Measurements from ENCODE around the gene GCC2. TPM values are rescaled to one million over a fixed set of nuclear protein-coding genes. Genes with fewer than 3 reads are reported as not detected.
A peak's percentile ranks its signal among the peaks of the same experiment; 100 is the strongest.

Gene GCC2
- total RNA-seq, 1 donor from 2014 or later, result 34.3 TPM

- H3K27ac Mint-ChIP-seq (ENCODE audit: unreplicated experiment), result no peak overlapping the region
- peaks cover 6% of the 10 kb centered on the region for H3K36me3 Mint-ChIP-seq (ENCODE audit: unreplicated experiment)
- no peak overlapping the region for H3K4me3 Mint-ChIP-seq (ENCODE audit: unreplicated experiment)
- H3K27me3 Mint-ChIP-seq (ENCODE audit: unreplicated experiment), result no peaks in the 10 kb centered on the region
- no peak for TF ChIP-seq CTCF (IDR thresholded peaks at IDR 0.05)
- DNase-seq (ENCODE audit: extremely low spot score, unreplicated experiment), result no peak
- H3K4me1 Mint-ChIP-seq (ENCODE audit: unreplicated experiment), result peaks cover 20% of the 10 kb centered on the region
- peaks cover 15% of the 10 kb centered on the region for H3K9me3 Mint-ChIP-seq (ENCODE audit: unreplicated experiment)
These were observed 40.9 kb upstream of the GCC2 start for GRCh38 chr2:108407864-108408729.

- TF ChIP-seq CTCF (IDR thresholded peaks at IDR 0.05), result no peak
- Mint-ChIP-seq H3K36me3 (ENCODE audit: unreplicated experiment) (peaks cover 3% of the 10 kb centered on the region), H3K27me3 (ENCODE audit: unreplicated experiment) (no peaks in the 10 kb centered on the region), H3K9me3 (ENCODE audit: unreplicated experiment) (peaks cover 10% of the 10 kb centered on the region), H3K4me3 (ENCODE audit: unreplicated experiment) (no peak overlapping the region), H3K27ac (ENCODE audit: unreplicated experiment) (no peak overlapping the region), H3K4me1 (ENCODE audit: unreplicated experiment) (peaks cover 19% of the 10 kb centered on the region)
- no peak for DNase-seq (ENCODE audit: extremely low spot score, unreplicated experiment)
These were observed 39.2 kb upstream of the GCC2 start for GRCh38 chr2:108409768-108410167.

- H3K4me3 Mint-ChIP-seq (ENCODE audit: unreplicated experiment), result no peak overlapping the region
- no peak for DNase-seq (ENCODE audit: extremely low spot score, unreplicated experiment)
- H3K27me3 Mint-ChIP-seq (ENCODE audit: unreplicated experiment), result no peaks in the 10 kb centered on the region
- H3K27ac Mint-ChIP-seq (ENCODE audit: unreplicated experiment), result peak overlapping the region; percentile 65
- peaks cover 19% of the 10 kb centered on the region for H3K4me1 Mint-ChIP-seq (ENCODE audit: unreplicated experiment)
- TF ChIP-seq CTCF (IDR thresholded peaks at IDR 0.05), result no peak
- H3K36me3 Mint-ChIP-seq (ENCODE audit: unreplicated experiment), result no peaks in the 10 kb centered on the region
- H3K9me3 Mint-ChIP-seq (ENCODE audit: unreplicated experiment), result no peaks in the 10 kb centered on the region
These were observed 35.9 kb upstream of the GCC2 start for GRCh38 chr2:108412995-108413710.

GRCh38 chr2:108413711-108414095 lies 35.3 kb upstream of the GCC2 start:
- H3K36me3 Mint-ChIP-seq (ENCODE audit: unreplicated experiment), result no peaks in the 10 kb centered on the region
- peak overlapping the region; percentile 65 for H3K27ac Mint-ChIP-seq (ENCODE audit: unreplicated experiment)
- no peak overlapping the region for H3K4me3 Mint-ChIP-seq (ENCODE audit: unreplicated experiment)
- no peaks in the 10 kb centered on the region for H3K9me3 Mint-ChIP-seq (ENCODE audit: unreplicated experiment)
- no peak for DNase-seq (ENCODE audit: extremely low spot score, unreplicated experiment)
- H3K4me1 Mint-ChIP-seq (ENCODE audit: unreplicated experiment), result peaks cover 19% of the 10 kb centered on the region
- TF ChIP-seq CTCF (IDR thresholded peaks at IDR 0.05), result no peak
- no peaks in the 10 kb centered on the region for H3K27me3 Mint-ChIP-seq (ENCODE audit: unreplicated experiment)

GRCh38 chr2:108414256-108414876 lies 34.6 kb upstream of the GCC2 start:
- Mint-ChIP-seq H3K4me3 (ENCODE audit: unreplicated experiment) (no peak overlapping the region), H3K36me3 (ENCODE audit: unreplicated experiment) (no peaks in the 10 kb centered on the region), H3K9me3 (ENCODE audit: unreplicated experiment) (no peaks in the 10 kb centered on the region), H3K27me3 (ENCODE audit: unreplicated experiment) (no peaks in the 10 kb centered on the region), H3K4me1 (ENCODE audit: unreplicated experiment) (peaks cover 19% of the 10 kb centered on the region), H3K27ac (ENCODE audit: unreplicated experiment) (no peak overlapping the region)
- no peak for TF ChIP-seq CTCF (IDR thresholded peaks at IDR 0.05)
- DNase-seq (ENCODE audit: extremely low spot score, unreplicated experiment), result no peak
